Measurements from ENCODE around the gene ITIH5.

ITIH5 gene

GRCh38 chr10:7609556-7609955 lies 57.2 kb downstream of the ITIH5 start:
- DNase-seq = no peak
- no peaks in the 10 kb centered on the region for H3K79me2 ChIP-seq (ENCODE audit: low read length)
- H3K4me1 ChIP-seq (ENCODE audit: low read length) = no peaks in the 10 kb centered on the region
- TF ChIP-seq CTCF (IDR thresholded peaks at IDR 0.05; ENCODE audit: low read length) (no peak), EZH2phosphoT487 (IDR thresholded peaks at IDR 0.05; ENCODE audit: low read length) (no peak), EZH2 (optimal IDR thresholded peaks at IDR 0.05; ENCODE audit: low read depth, low read length) (no peak)
- no peak overlapping the region for H3K27ac ChIP-seq (ENCODE audit: low read length)
- H4K20me1 ChIP-seq (ENCODE audit: insufficient read depth, low read length) = no peaks in the 10 kb centered on the region
- H3K9ac ChIP-seq (ENCODE audit: low read length) = no peak overlapping the region
- no peaks in the 10 kb centered on the region for H3K9me2 ChIP-seq (replicated peaks; ENCODE audit: insufficient read depth, low read length)
- H3K9me3 ChIP-seq (replicated peaks; ENCODE audit: insufficient read depth, low read length) = no peaks in the 10 kb centered on the region
- H2AFZ ChIP-seq (ENCODE audit: low read length) = no peak overlapping the region
- H3K27me3 ChIP-seq (replicated peaks; ENCODE audit: insufficient read depth, low read length) = no peaks in the 10 kb centered on the region
- H3F3A ChIP-seq (ENCODE audit: insufficient read depth, low read length) = no peaks in the 10 kb centered on the region
- no peak overlapping the region for H3K4me3 ChIP-seq (ENCODE audit: low read length)
- no peak overlapping the region for H3K4me2 ChIP-seq (ENCODE audit: low read depth, low read length)
- no peaks in the 10 kb centered on the region for H3K36me3 ChIP-seq (replicated peaks; ENCODE audit: insufficient read depth, low read length)

- H3F3A ChIP-seq (ENCODE audit: insufficient read depth, low read length) = no peaks in the 10 kb centered on the region
- no peak overlapping the region for H3K4me3 ChIP-seq (ENCODE audit: low read length)
- H3K4me1 ChIP-seq (ENCODE audit: low read length) = no peaks in the 10 kb centered on the region
- H3K79me2 ChIP-seq (ENCODE audit: low read length) = no peaks in the 10 kb centered on the region
- H3K27ac ChIP-seq (ENCODE audit: low read length) = no peak overlapping the region
- no peak overlapping the region for H3K4me2 ChIP-seq (ENCODE audit: low read depth, low read length)
- no peak overlapping the region for H3K9ac ChIP-seq (ENCODE audit: low read length)
- H4K20me1 ChIP-seq (ENCODE audit: insufficient read depth, low read length) = no peaks in the 10 kb centered on the region
- H3K9me3 ChIP-seq (replicated peaks; ENCODE audit: insufficient read depth, low read length) = no peaks in the 10 kb centered on the region
- TF ChIP-seq CTCF (IDR thresholded peaks at IDR 0.05; ENCODE audit: low read length) (no peak), EZH2 (optimal IDR thresholded peaks at IDR 0.05; ENCODE audit: low read depth, low read length) (no peak)
- H3K27me3 ChIP-seq (replicated peaks; ENCODE audit: insufficient read depth, low read length) = no peaks in the 10 kb centered on the region
- no peak for DNase-seq
- H3K36me3 ChIP-seq (replicated peaks; ENCODE audit: insufficient read depth, low read length) = no peaks in the 10 kb centered on the region
- H3K9me2 ChIP-seq (replicated peaks; ENCODE audit: insufficient read depth, low read length) = no peaks in the 10 kb centered on the region
- no peak overlapping the region for H2AFZ ChIP-seq (ENCODE audit: low read length)
These were observed 58.8 kb downstream of the ITIH5 start for GRCh38 chr10:7608001-7608400.

GRCh38 chr10:7606951-7607404 lies 59.8 kb downstream of the ITIH5 start:
- Histone ChIP-seq H3K36me3 (replicated peaks; ENCODE audit: insufficient read depth, low read length) (no peaks in the 10 kb centered on the region), H3K9me2 (replicated peaks; ENCODE audit: insufficient read depth, low read length) (no peaks in the 10 kb centered on the region), H4K20me1 (ENCODE audit: insufficient read depth, low read length) (no peaks in the 10 kb centered on the region), H3K4me2 (ENCODE audit: low read depth, low read length) (no peak overlapping the region), H3F3A (ENCODE audit: insufficient read depth, low read length) (no peaks in the 10 kb centered on the region), H3K9me3 (replicated peaks; ENCODE audit: insufficient read depth, low read length) (no peaks in the 10 kb centered on the region), H3K4me1 (ENCODE audit: low read length) (no peaks in the 10 kb centered on the region), H3K79me2 (ENCODE audit: low read length) (no peaks in the 10 kb centered on the region), H2AFZ (ENCODE audit: low read length) (no peak overlapping the region), H3K4me3 (ENCODE audit: low read length) (no peak overlapping the region), H3K27ac (ENCODE audit: low read length) (no peak overlapping the region), H3K9ac (ENCODE audit: low read length) (no peak overlapping the region), H3K27me3 (replicated peaks; ENCODE audit: insufficient read depth, low read length) (no peaks in the 10 kb centered on the region)
- TF ChIP-seq EZH2 (optimal IDR thresholded peaks at IDR 0.05; ENCODE audit: low read depth, low read length) = no peak
- TF ChIP-seq EZH2phosphoT487 (IDR thresholded peaks at IDR 0.05; ENCODE audit: low read length) = no peak
- TF ChIP-seq CTCF (IDR thresholded peaks at IDR 0.05; ENCODE audit: low read length) = no peak
- peak; percentile 16 for DNase-seq

Data from MM.1S (cell line).